Occipital lobe (tissue), 2 donors: Measurements from ENCODE around the gene PAEP. TPM values are rescaled to one million over a fixed set of nuclear protein-coding genes. Genes with fewer than 3 reads are reported as not detected.
"Not testable (repeated sequence)": the region's sequence is repeated elsewhere in the genome, so short reads cannot be mapped to it uniquely, and the experiment has no call there.

Experiments used
- DNase-seq: peaks from one replicate; lab custom pipeline; 2025; lab: John Stamatoyannopoulos, UW
- total RNA-seq: library from RNA; depleted of rRNA; stranded (reverse); fragments of >200 nt; gene quantifications from one replicate; pipeline ENCODE4 v1.2.3, GENCODE V29; 2014

Gene PAEP
- total RNA-seq, 1 donor from 2014 or later = not detected

DNA sequence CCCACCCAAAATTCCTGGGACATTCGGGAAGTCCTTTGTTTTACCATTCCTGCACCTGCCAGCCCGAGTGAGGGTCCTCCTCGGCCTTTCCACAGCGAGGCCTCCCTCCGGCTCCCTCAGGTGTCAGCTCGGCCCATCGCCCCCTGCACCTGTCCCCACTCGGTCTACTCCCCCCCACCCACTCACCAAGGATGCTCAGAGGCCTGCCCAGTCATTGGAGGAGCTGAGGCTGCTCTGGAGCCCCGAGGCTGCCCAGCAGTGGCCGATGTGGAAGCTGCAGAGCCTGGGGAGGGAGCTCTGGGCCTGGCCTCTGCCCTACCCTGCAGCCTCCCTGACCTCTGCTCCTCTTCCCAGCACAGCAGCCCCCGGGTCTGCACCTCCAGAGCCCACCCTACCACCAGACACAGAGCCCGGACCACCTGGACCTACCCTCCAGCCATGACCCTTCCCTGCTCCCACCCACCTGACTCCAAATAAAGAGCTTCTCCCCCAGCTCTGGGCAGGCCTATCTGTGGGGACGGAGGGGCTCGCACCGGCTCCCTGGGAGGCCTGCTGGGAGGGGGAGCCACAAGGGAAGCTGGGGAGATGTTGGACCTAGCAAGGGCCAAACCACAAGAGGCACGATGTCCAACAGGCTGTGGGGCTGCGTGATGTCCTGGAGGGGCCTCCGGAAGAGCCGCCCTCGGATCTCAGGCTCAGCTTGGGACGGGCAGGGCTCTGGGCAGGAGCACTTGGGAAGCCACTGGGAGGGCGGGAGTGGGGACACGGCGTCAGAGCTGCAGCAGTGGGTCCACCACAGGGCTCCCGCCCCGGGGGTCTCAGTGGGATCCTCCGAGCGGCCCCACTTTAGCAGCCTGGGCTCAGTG lies 11.8 kb upstream of the PAEP start:
- DNase-seq = not testable (repeated sequence)

- DNase-seq = no peak
Measured at GRCh38 chr9:135550344-135550918, 11.1 kb upstream of the PAEP start.

DNA sequence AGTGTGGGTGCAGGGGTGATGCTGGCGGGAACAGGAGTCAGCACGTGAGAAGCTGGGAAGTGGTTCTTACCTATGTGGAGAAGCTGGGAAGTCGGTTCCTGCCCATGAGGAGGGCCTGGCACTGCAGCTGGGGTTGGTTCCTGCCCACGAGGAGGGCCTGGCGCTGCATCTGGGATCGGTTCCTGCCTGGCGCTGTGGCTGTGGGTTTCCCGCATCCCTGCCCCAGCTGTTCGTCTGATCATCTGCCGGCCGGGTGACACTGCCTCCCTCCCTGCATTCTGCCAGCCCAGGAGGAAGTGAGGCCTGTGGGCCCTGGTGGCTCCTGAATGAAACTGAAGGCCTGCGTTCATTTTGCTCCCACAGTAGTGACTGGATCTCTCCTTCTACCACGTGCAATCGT lies 10.5 kb upstream of the PAEP start:
- DNase-seq = no peak

DNA sequence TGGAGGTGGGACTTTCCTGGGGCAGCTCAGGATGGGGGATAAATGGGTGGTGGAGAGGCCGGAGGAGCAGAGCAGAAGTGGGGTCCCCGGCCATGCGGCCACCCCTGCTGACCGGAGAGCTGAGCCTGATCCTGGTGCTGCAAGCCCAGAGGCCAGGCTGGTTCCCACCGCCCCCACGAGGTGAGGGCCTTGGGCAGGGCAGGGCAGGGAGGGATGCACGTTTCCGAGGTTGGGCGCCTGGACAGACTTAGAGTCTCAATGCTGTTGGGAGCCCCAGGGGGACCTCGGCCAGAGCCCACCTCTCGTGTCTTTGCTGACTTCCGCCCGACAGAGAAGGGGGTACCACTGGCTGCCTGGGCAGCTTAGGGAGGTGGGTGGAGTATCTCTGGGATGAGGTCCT lies 10.1 kb upstream of the PAEP start:
- no peak for DNase-seq

GRCh38 chr9:135552021-135552697 lies 9.4 kb upstream of the PAEP start:
- no peak for DNase-seq

DNA sequence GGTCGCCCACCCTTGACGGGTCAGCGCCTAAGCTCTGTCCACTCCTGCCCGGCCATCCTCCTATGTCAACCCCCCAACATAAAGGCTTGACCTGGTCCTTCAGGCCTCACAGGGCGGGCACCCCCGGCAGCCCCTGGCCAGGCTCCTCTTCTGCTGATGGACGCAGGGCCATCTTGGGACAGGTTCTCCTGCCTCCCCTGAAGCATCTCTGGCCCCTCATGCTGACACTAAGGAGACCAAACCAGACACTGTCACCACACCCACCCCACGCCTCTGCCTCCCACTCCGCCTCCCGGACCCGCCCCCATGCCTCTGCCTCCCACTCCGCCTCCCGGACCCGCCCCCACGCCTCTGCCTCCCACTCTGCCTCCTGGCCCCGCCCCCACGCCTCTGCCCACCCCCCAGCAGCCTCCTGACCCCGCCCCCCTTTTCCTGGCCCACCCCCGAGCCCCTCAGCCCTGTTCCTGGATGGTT lies 8.8 kb upstream of the PAEP start:
- DNase-seq = no peak

- no peak for DNase-seq
Measured at GRCh38 chr9:135554718-135555117, 6.8 kb upstream of the PAEP start.

GRCh38 chr9:135555203-135555602 lies 6.4 kb upstream of the PAEP start:
- DNase-seq = no peak

- no peak for DNase-seq
Measured at GRCh38 chr9:135555910-135556309, 5.6 kb upstream of the PAEP start.

DNA sequence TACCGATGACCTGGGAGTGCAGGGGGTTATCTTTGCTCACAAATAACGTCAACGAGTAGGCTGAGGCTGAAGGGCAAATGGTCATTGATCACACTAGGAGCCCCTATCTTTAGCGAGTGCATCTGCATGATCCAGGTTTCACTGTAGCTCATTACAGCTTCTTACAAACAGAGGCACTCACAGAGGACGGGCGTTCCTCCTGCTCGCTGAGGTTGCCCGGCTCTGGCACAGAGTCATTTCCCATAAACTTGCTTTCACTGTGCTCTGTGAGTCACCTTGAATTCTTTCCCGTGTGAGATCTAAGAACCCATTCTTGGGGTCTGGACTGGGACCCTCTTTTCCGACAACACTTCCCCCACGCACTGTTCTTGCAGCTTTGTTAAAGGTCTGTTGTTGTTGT lies 1.9 kb upstream of the PAEP start:
- DNase-seq = no peak

- DNase-seq = no peak
Measured at GRCh38 chr9:135562235-135562745, 734 bp downstream of the PAEP start.

- no peak for DNase-seq
Measured at GRCh38 chr9:135563039-135563476, 1.5 kb downstream of the PAEP start.

DNA sequence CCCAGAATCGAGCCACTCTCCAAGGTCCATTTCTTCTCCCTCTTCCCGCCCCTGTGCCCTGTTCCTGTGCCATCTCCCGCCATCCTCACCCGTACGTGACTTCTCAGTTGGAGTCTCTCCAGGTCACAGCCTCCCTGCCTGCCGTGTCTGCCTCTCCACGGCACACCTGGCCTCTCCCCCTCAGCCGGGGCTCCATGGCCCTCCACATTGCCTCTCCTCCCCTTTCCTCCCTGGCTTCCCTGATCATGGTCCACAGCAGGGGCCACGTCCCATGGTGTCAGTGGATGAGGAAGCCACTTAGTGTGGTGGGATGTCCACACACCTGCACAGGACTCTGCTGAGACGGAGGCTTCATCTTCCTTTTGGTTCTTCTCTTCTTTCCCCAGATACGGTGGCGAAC lies 2.3 kb downstream of the PAEP start:
- no peak for DNase-seq

DNA sequence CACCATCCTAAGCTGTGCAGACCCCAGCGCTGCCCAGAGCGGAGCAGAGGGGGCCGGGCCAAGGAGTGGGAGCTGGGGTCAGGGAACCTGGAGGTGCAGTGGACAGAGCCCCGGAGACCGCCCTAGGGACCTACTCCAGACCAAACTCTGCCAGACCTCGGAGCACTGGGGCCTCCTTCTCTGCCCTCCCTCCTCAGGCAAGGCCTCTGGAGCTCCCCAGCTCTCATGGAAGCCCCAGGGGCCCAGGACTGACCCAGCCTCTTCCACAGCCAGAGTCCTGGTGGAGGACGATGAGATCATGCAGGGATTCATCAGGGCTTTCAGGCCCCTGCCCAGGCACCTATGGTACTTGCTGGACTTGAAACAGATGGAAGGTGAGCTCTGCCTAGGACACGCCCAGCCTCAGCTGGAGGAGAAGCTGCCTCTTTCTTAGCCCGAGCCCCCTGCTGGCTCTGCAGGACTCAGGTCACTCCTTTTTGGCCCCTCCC lies 3.6 kb downstream of the PAEP start:
- DNase-seq = no peak

- DNase-seq = no peak
Measured at GRCh38 chr9:135565636-135566035, 4.1 kb downstream of the PAEP start.

DNA sequence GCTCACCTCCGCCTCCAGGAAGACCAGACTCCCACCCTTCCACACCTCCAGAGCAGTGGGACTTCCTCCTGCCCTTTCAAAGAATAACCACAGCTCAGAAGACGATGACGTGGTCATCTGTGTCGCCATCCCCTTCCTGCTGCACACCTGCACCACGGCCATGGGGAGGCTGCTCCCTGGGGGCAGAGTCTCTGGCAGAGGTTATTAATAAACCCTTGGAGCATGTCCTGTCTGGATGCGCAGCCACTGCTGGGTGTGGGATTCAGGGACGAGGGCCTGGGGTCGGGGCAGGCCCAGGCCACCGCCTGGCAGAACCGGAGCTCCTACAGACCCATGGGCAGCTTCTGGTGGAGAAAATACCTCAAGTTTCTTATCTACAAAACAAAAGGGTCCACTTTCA lies 5.0 kb downstream of the PAEP start:
- DNase-seq = no peak

- no peak for DNase-seq
Measured at GRCh38 chr9:135567311-135567710, 5.8 kb downstream of the PAEP start.

- DNase-seq = no peak
Measured at GRCh38 chr9:135568026-135568425, 6.5 kb downstream of the PAEP start.

DNA sequence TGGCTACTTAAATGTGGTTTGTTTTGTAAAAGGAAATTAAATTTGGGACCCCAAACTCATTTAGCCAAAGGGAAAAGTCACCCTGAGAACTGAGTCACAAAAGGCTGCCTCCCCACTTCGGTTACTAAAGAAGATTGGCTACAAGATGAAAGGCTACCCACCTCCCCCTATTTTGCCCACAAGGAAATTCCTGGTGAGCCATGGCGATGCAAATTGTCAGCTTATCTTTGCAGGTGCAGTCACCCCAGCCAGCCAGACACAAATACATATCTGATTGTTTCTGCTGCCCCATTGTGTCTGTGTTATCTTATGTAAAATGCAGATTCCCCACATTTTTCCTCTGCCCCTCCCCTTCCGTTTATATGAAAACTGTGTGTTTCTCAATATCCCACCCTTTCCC lies 8.9 kb downstream of the PAEP start:
- no peak for DNase-seq

DNA sequence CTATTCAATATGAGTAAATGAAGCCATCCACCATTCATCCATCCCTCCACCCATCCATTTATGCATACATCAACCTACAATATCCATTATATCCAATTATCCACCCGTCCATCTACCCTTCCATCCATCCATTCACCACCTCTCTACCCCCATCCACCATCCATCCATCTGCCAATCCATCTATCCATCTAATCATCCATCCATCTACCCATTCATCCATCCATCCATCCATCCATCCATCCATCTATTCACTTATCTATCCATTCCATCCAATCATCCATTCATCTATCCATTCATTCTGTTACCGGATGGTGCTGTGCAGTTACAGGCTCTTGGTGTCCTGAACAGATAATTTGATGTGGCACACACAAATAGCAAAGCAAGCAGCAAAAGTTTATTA lies 10.7 kb downstream of the PAEP start:
- no peak for DNase-seq

GRCh38 chr9:135573124-135573523 lies 11.6 kb downstream of the PAEP start:
- no peak for DNase-seq

DNA sequence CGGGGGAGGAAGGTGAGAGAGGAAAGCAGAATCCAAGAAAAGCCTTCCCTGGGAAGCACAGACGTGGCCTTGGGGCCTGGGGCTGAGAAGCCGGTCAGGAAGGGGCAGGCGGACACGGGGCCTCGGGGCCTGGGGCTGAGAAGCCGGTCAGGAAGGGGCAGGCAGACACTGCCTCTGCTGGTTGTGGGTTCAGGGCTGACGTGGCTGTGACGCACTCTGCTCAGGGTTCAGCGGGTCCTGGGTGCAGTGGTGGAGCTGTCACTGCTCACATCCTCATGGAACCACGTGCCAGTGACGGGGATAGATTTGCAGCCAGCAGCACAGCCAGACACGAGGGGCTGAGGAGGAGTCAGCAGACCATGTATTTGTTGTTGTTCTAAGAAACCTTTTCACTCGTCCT lies 12.8 kb downstream of the PAEP start:
- DNase-seq = no peak
